Memory B cell (primary cell): ENCODE results near the gene SLC9A2.

Source experiments
- ATAC-seq: fragments of 150-1000 bp; cut with Tn5 transposase; 2 replicates; pipeline ENCODE4 v1.10.0; 2021; ENCODE audit warnings: low read depth, mild to moderate bottlenecking, moderate library complexity
- DNase-seq, 2 donors: peaks; one replicate each; pipeline ENCODE4 v3.0.0; 2022; ENCODE audit warnings: low spot score in 2 of 2
- H3K27ac Mint-ChIP-seq: one replicate; pipeline ENCODE4 v1.8.0; 2022; ENCODE audit warnings: mild to moderate bottlenecking, moderate library complexity, mixed read lengths
- H3K27me3 Mint-ChIP-seq: one replicate; pipeline ENCODE4 v1.8.0; 2022; ENCODE audit warnings: mixed read lengths
- H3K36me3 Mint-ChIP-seq: one replicate; pipeline ENCODE4 v1.8.0; 2022; ENCODE audit warnings: mild to moderate bottlenecking, mixed read lengths
- H3K4me1 Mint-ChIP-seq: one replicate; pipeline ENCODE4 v1.8.0; 2022; ENCODE audit warnings: mixed read lengths
- H3K4me3 Mint-ChIP-seq: one replicate; pipeline ENCODE4 v1.8.0; 2022; ENCODE audit warnings: mild to moderate bottlenecking, moderate library complexity, mixed read lengths
- H3K9me3 Mint-ChIP-seq: one replicate; pipeline ENCODE4 v1.8.0; 2022; ENCODE audit warnings: mixed read lengths

Gene SLC9A2, protein sequence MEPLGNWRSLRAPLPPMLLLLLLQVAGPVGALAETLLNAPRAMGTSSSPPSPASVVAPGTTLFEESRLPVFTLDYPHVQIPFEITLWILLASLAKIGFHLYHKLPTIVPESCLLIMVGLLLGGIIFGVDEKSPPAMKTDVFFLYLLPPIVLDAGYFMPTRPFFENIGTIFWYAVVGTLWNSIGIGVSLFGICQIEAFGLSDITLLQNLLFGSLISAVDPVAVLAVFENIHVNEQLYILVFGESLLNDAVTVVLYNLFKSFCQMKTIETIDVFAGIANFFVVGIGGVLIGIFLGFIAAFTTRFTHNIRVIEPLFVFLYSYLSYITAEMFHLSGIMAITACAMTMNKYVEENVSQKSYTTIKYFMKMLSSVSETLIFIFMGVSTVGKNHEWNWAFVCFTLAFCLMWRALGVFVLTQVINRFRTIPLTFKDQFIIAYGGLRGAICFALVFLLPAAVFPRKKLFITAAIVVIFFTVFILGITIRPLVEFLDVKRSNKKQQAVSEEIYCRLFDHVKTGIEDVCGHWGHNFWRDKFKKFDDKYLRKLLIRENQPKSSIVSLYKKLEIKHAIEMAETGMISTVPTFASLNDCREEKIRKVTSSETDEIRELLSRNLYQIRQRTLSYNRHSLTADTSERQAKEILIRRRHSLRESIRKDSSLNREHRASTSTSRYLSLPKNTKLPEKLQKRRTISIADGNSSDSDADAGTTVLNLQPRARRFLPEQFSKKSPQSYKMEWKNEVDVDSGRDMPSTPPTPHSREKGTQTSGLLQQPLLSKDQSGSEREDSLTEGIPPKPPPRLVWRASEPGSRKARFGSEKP

GRCh38 chr2:102619414-102620319, at the start of gene SLC9A2:
TSS of gene SLC9A2 (plus strand) at chr2:102619553. CDS start at chr2:102619849, 296 bp downstream.
- Mint-ChIP-seq H3K27me3 (peaks cover 19% of the 10 kb centered on the region), H3K36me3 (no peaks in the 10 kb centered on the region), H3K4me3 (peak within 1 kb of the TSS; percentile 72), H3K9me3 (no peaks in the 10 kb centered on the region), H3K4me1 (peaks cover 14% of the 10 kb centered on the region), H3K27ac (no peak within 1 kb of the TSS)
- DNase-seq (no peak), ATAC-seq (no peak)

DNA sequence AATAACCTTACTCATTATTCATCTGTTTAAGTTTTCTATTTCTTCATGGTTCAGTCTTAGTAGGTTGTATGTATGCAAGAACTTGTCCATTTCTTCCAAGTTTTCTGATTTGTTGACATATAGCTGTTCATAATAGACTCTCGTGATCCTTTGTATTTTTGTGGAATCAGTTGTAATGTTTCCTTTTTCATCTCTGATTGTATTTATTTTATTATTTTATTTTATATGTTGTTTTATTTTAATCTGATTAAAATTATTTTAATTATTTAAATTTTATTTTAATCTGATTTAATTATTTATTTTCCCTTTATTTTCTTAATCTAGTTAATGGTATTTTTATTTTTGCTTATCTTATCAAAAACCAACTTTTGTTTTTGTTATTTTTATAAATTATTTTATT, 43.5 kb upstream of the SLC9A2 start:
- Mint-ChIP-seq H3K4me3 (no peak overlapping the region), H3K27ac (no peak overlapping the region), H3K27me3 (peaks cover 4% of the 10 kb centered on the region), H3K36me3 (peaks cover under 1% of the 10 kb centered on the region), H3K4me1 (no peaks in the 10 kb centered on the region), H3K9me3 (peaks cover 12% of the 10 kb centered on the region)
- no peak for DNase-seq
- ATAC-seq: no peak

DNA sequence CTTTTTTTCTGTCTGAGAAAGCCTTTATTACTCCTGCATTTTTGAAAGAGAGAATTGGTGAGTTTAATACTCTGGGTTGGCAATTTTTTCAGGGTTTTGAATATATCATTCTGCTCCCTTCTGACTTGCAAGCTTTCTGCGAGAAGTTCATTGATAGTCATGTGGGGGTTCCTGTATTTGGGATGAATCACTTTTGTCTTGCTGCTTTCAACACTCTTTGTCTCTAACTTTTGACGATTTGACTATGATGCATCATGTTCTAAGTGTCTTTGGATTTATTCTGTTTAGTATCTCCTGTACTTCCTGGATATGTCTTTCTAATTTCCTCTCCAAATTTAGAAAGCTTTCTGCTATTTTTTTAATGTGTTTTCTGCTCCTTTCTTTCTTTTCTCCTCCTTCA, 41.0 kb upstream of the SLC9A2 start:
- DNase-seq (no peak), ATAC-seq (no peak)
- H3K36me3 Mint-ChIP-seq: peaks cover 2% of the 10 kb centered on the region
- no peak overlapping the region for H3K27ac Mint-ChIP-seq
- peaks cover 4% of the 10 kb centered on the region for H3K27me3 Mint-ChIP-seq
- peaks cover 2% of the 10 kb centered on the region for H3K4me1 Mint-ChIP-seq
- H3K4me3 Mint-ChIP-seq: no peak overlapping the region
- H3K9me3 Mint-ChIP-seq: peaks cover 11% of the 10 kb centered on the region

DNA sequence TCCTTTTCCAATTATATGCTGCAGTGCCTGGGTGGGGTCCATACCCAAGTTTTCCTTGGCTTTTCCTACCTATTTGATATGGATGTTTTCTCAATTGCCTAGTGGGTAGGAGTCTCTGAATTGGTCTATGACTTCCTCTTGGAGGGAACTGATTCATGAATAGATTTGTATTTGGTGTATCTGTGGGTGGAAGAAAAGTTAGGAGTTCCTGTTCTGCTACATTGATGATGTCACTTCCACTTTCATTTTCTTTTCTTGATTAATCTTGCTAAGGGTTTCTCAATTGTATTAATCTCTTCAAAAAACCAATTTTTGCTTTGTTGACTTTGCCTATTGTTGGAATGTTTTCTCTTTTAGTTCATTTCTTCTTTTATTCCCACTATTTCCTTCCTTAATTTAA, 37.4 kb upstream of the SLC9A2 start:
- peak; percentile 37 for ATAC-seq
- no peak overlapping the region for H3K27ac Mint-ChIP-seq
- DNase-seq: no peak
- H3K27me3 Mint-ChIP-seq: peaks cover 4% of the 10 kb centered on the region
- H3K36me3 Mint-ChIP-seq: peaks cover 3% of the 10 kb centered on the region
- H3K4me3 Mint-ChIP-seq: peak overlapping the region; percentile 68
- H3K4me1 Mint-ChIP-seq: peaks cover 2% of the 10 kb centered on the region
- peaks cover 11% of the 10 kb centered on the region for H3K9me3 Mint-ChIP-seq

DNA sequence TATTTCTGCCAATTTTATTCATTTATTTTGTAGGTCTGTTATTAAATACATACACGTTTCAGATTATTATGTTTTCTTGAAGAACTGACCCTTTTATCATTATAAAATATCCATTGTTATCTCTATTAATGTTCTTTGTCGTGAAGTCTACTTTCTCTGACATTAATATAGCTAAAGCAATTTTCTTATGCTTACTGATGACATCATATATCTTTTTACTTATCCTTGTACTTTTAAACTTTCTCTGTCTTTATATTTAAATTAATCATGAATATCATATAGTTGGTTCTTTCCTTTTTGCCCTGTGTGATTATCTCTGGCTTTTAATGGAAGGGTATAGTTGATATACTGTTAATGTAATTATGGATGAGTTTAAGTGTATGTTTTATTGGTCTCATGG, 36.5 kb upstream of the SLC9A2 start:
- no peak overlapping the region for H3K27ac Mint-ChIP-seq
- peaks cover 4% of the 10 kb centered on the region for H3K27me3 Mint-ChIP-seq
- no peak for DNase-seq
- H3K4me3 Mint-ChIP-seq: no peak overlapping the region
- peaks cover 3% of the 10 kb centered on the region for H3K36me3 Mint-ChIP-seq
- no peak for ATAC-seq
- peaks cover 9% of the 10 kb centered on the region for H3K9me3 Mint-ChIP-seq
- peaks cover 2% of the 10 kb centered on the region for H3K4me1 Mint-ChIP-seq

- Mint-ChIP-seq H3K27ac (no peak overlapping the region), H3K27me3 (peaks cover 2% of the 10 kb centered on the region), H3K9me3 (peaks cover 3% of the 10 kb centered on the region), H3K4me1 (peaks cover 2% of the 10 kb centered on the region), H3K4me3 (no peak overlapping the region), H3K36me3 (peaks cover 2% of the 10 kb centered on the region)
- DNase-seq (no peak), ATAC-seq (no peak)
These were observed 33.4 kb upstream of the SLC9A2 start for GRCh38 chr2:102585847-102586404.

DNA sequence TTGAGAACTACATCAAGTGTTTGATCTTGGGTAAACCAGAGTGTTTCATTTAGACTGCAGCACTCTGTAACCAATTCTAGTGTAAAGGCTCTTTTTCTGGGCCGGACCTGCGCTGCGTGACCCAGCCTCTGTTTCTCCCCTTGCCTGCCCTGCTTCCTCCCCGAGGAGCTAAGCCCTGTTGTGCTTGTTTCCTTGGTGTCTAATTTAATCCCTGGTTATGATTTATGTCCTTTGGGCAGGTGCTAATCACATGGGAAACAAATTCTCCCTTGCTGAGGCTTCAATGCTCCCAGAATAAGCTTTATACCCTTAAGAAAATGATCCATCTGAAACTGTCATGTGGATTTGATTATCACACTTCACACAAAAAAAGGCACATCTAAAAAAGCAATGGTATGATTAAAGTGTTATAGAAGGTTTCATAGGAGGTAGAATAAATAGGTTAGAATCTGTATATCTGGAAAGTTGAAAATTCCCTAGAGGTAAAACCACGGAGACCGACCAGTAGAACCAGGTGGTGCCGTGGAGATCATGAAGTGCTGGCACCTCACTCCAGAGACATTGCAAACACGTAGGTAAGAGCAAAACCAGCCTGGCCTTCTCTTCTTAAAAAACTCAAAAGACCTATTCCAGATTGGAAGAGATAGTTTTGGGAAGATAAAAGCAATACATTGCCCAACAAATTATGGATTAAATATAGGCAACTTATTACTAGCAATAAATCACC, 31.0 kb upstream of the SLC9A2 start:
- peaks cover 3% of the 10 kb centered on the region for H3K9me3 Mint-ChIP-seq
- DNase-seq (no peak), ATAC-seq (no peak)
- H3K27me3 Mint-ChIP-seq: peaks cover 6% of the 10 kb centered on the region
- no peak overlapping the region for H3K27ac Mint-ChIP-seq
- H3K4me3 Mint-ChIP-seq: no peak overlapping the region
- H3K4me1 Mint-ChIP-seq: no peaks in the 10 kb centered on the region
- peaks cover 2% of the 10 kb centered on the region for H3K36me3 Mint-ChIP-seq

DNA sequence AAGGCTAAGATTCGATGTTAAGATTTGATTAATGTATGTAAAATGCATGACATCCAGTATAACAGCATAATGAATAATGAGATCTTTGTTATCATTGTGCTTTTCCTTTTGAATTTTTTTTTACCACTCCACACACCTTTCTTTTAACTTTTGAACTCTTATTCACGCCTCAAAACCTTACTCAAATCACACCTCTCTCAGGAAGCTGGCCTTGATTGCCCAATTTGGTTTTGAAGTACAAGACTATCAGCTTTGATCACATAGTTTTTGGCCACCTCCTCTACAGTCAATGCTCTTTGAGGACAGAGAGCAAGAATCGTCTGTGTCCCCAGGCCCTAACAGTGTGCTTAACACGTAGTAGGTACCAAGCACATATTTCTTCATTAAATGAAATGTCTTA, 29.9 kb upstream of the SLC9A2 start:
- DNase-seq (no peak), ATAC-seq (no peak)
- no peaks in the 10 kb centered on the region for H3K4me1 Mint-ChIP-seq
- H3K9me3 Mint-ChIP-seq: no peaks in the 10 kb centered on the region
- no peak overlapping the region for H3K4me3 Mint-ChIP-seq
- H3K27ac Mint-ChIP-seq: no peak overlapping the region
- H3K27me3 Mint-ChIP-seq: peaks cover 6% of the 10 kb centered on the region
- H3K36me3 Mint-ChIP-seq: no peaks in the 10 kb centered on the region

DNA sequence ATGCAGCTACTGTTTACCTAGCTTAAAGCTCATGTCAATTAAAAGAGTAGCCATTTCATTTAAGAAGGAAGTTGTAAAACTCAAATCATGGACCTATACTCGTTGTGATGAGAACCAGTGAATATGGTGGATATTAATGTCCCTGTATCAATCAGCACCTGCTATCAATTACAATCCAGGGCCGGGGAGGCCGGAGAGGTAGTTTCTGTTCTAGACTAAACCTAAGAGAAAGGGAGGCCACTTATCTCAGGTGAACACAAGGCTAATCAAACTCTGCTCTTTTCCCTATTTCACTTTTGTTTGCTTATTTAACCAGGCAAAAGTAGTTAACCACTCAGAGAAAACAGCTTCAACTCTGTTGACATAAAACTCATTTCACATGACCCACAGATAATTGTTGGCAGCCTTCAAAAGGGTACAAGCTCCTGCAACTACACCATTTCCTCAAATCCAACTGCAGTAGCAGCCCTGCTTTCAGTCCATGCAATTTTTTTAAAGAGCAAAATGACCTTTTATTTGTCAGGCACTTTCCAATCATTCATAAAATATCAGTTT, 27.8 kb upstream of the SLC9A2 start:
- Mint-ChIP-seq H3K9me3 (no peaks in the 10 kb centered on the region), H3K4me1 (no peaks in the 10 kb centered on the region), H3K36me3 (no peaks in the 10 kb centered on the region), H3K27me3 (peaks cover 7% of the 10 kb centered on the region), H3K4me3 (no peak overlapping the region), H3K27ac (no peak overlapping the region)
- DNase-seq: no peak
- no peak for ATAC-seq

DNA sequence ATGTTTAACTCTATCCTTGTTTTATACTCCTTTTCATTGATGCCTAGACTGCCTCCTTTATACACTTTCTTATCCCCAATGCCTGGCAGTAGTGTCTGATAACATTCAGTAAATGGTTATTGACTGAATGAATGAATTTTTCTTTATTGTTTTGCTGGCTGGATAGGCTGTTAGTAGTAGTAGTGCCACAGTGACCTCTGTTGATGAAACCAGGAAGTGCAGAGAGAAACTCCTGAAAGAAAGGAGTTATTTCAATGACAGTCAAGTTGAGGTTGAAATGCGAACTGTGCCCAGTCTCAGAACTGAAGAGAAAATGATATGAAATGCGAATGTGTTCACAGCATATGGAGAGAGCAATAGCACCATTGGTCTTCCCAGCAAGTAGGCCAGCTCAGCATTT, 26.8 kb upstream of the SLC9A2 start:
- H3K27me3 Mint-ChIP-seq: peaks cover 7% of the 10 kb centered on the region
- DNase-seq (no peak), ATAC-seq (no peak)
- no peaks in the 10 kb centered on the region for H3K36me3 Mint-ChIP-seq
- H3K4me3 Mint-ChIP-seq: no peak overlapping the region
- H3K27ac Mint-ChIP-seq: no peak overlapping the region
- H3K4me1 Mint-ChIP-seq: no peaks in the 10 kb centered on the region
- H3K9me3 Mint-ChIP-seq: no peaks in the 10 kb centered on the region

DNA sequence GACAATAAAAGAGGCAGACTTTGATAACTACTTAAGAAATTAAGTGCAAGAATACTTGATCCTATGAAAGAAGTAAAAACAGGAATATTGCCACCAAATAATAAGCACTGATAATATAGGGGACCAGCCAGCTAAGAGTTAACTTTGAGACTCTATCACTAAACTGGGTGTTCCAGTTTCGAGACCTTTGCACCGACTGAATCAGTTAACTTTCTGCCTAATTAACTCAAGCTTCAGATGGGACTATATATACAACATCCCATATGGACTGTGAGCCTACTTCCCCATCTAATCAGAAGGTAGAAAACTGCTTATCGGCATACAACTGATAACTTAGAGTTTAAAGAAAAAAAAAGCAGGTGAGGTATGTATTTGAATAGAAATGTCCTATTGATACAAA, 25.8 kb upstream of the SLC9A2 start:
- H3K9me3 Mint-ChIP-seq: no peaks in the 10 kb centered on the region
- H3K4me1 Mint-ChIP-seq: no peaks in the 10 kb centered on the region
- H3K36me3 Mint-ChIP-seq: no peaks in the 10 kb centered on the region
- peaks cover 7% of the 10 kb centered on the region for H3K27me3 Mint-ChIP-seq
- no peak overlapping the region for H3K4me3 Mint-ChIP-seq
- DNase-seq (no peak), ATAC-seq (no peak)
- H3K27ac Mint-ChIP-seq: no peak overlapping the region

- ATAC-seq: no peak
- H3K9me3 Mint-ChIP-seq: no peaks in the 10 kb centered on the region
- no peaks in the 10 kb centered on the region for H3K36me3 Mint-ChIP-seq
- H3K4me3 Mint-ChIP-seq: no peak overlapping the region
- no peak overlapping the region for H3K27ac Mint-ChIP-seq
- peaks cover 7% of the 10 kb centered on the region for H3K27me3 Mint-ChIP-seq
- no peak for DNase-seq
- no peaks in the 10 kb centered on the region for H3K4me1 Mint-ChIP-seq
These were observed 24.8 kb upstream of the SLC9A2 start for GRCh38 chr2:102594445-102595016.
